ENCODE measurements around the gene DDX10. TPM values are rescaled to one million over a fixed set of nuclear protein-coding genes. Genes with fewer than 3 reads are reported as not detected.

Gene DDX10
- total and polyA plus RNA-seq, 9 of the 15 experiments (the other 6 are each of a cell fraction or from before 2014, with no cell fraction given), result 33.9 to 94.6 (median 50.7) TPM

DNA sequence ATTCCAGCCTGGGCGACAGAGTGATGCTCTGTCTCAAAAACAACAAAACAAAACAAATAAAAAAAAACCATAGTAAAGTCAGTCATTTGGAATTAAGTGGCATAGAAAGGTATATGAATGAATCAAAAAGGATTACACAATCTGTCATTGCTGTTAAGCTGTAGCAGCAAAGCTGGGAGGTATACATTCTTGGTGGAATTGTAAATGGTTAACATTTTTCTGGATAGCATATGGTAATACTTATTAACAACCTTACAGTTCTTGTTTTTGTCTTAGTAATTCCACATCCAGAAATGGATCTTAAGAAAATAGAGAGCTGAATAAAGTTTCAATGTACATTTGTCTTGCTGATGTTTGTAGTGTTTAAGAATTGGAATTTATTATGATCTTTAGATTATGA is 30.0 kb downstream of the DDX10 start:
- Histone ChIP-seq H3K4me2 (ENCODE audit: insufficient read depth, low read length) (no peak overlapping the region), H3K9me3 (replicated peaks; ENCODE audit: control insufficient read depth, insufficient read depth, low read depth, low read length) (no peaks in the 10 kb centered on the region), H3K27me3 (ENCODE audit: control insufficient read depth in 2 of 2, insufficient read depth in 2 of 2, low read length in 2 of 2) (no peaks in the 10 kb centered on the region), H4K20me1 (replicated peaks; ENCODE audit: control insufficient read depth, insufficient read depth, low read length) (no peaks in the 10 kb centered on the region), H3K9me1 (ENCODE audit: control insufficient read depth, insufficient read depth, low read length) (no peaks in the 10 kb centered on the region), H3K9ac (ENCODE audit: insufficient read depth in 1 of 2, low read depth in 2 of 2, low read length in 2 of 2) (no peak overlapping the region), H3K27ac (ENCODE audit: extremely low read depth, low read depth, low read length) (no peak overlapping the region), H3K79me2 (ENCODE audit: control insufficient read depth, insufficient read depth, low read length) (no peaks in the 10 kb centered on the region), H3K4me1 (replicated peaks in 1 of 2; ENCODE audit: control insufficient read depth in 2 of 2, insufficient read depth in 2 of 2, low read length in 2 of 2) (peaks cover 0 to 3% of the 10 kb centered on the region in 2 experiments; a peak in 1 of 5 replicates), H3K4me3 (no peak overlapping the region), H3K36me3 (ENCODE audit: control insufficient read depth, insufficient read depth, low read length) (peaks cover 79% of the 10 kb centered on the region), H2AFZ (ENCODE audit: low read depth, low read length) (no peak overlapping the region)
- intact Hi-C loops (cut with micrococcal nuclease), result loop anchor here (5.0 kb wide), 2 partner anchors 262 to 1162 kb away; no protein-coding TSS in a partner anchor
- in situ Hi-C loops (cut with MboI), result no loop called here
- 100% methylated on average over 1 of the region's 1 CpG for WGBS (ENCODE audit: insufficient coverage, low coverage, missing lambda C conversion rate)
- ChIA-PET POLR2A (interaction anchor here (0.6 kb wide), 1 partner anchor 1075 kb away, joined by 3 read pairs; no protein-coding TSS in a partner anchor), CTCF (ENCODE audit: low intra/inter-chr PET ratio) (interaction anchor here (0.5 kb wide), 1 partner anchor 330 kb away, joined by 3 read pairs; no protein-coding TSS in a partner anchor)
- DNase-seq (ENCODE audit: extremely low read depth in 1 of 4, low spot score in 3 of 4) (no peak), FAIRE-seq (no peak), ATAC-seq (no peak)
- no TSS peak for BruUV-seq (replicated peaks)
- no peak for TF ChIP-seq ZBTB8A (IDR thresholded peaks at IDR 0.05; ENCODE audit: partially characterized antibody)
- no peak for TF ChIP-seq HOXB6 (CRISPR knock-in tag; IDR thresholded peaks at IDR 0.05; ENCODE audit: borderline replicate concordance)
- no peak for TF ChIP-seq ATF7 (IDR thresholded peaks at IDR 0.05)
- TF ChIP-seq LCOR (CRISPR knock-in tag; IDR thresholded peaks at IDR 0.05), result no peak
- TF ChIP-seq POLR3A (IDR thresholded peaks at IDR 0.05; ENCODE audit: borderline replicate concordance, extremely low read depth, insufficient read depth, insufficient read length), result no peak
